Neural progenitor cell (in vitro differentiated cells): ENCODE results near the gene C13orf42. TPM values are rescaled to one million over a fixed set of nuclear protein-coding genes. Genes with fewer than 3 reads are reported as not detected.
A peak's percentile ranks its signal among the peaks of the same experiment; 100 is the strongest.

Experiments
- DNase-seq: peaks from one replicate; pipeline ENCODE4 v3.0.0-alpha.2; 2016; ENCODE audit warnings: low spot score
- H2AFZ ChIP-seq: fragments of 200-600 bp; sonication (generic); replicated peaks from 2 replicates; pipeline ENCODE4 v1.6.1; 2016; ENCODE audit warnings: antibody characterized with exemption
- H3F3A ChIP-seq: fragments of 200-600 bp; sonication (generic); 2 replicates; pipeline ENCODE4 v1.6.1; 2016; ENCODE audit warnings: antibody characterized with exemption, low read depth
- H3K27ac ChIP-seq: fragments of 200-600 bp; sonication (generic); 2 replicates; pipeline ENCODE4 v1.5.1; 2016; ENCODE audit warnings: mild to moderate bottlenecking
- H3K27me3 ChIP-seq: fragments of 200-600 bp; sonication (generic); 2 replicates; pipeline ENCODE4 v1.6.1; 2016; ENCODE audit warnings: mild to moderate bottlenecking, moderate library complexity
- H3K36me3 ChIP-seq: fragments of 200-600 bp; sonication (generic); 2 replicates; pipeline ENCODE4 v1.5.1; 2016
- H3K4me1 ChIP-seq: fragments of 200-600 bp; sonication (generic); 2 replicates; pipeline ENCODE4 v1.6.1; 2016; ENCODE audit warnings: mixed run types
- H3K4me2 ChIP-seq: fragments of 200-600 bp; sonication (generic); 2 replicates; pipeline ENCODE4 v1.6.1; 2016
- H3K4me3 ChIP-seq: fragments of 200-600 bp; sonication (generic); 2 replicates; pipeline ENCODE4 v1.5.1; 2016
- H3K79me2 ChIP-seq: fragments of 200-600 bp; sonication (generic); 2 replicates; pipeline ENCODE4 v1.6.1; 2016; ENCODE audit warnings: low read depth
- H3K9ac ChIP-seq: fragments of 200-600 bp; sonication (generic); 2 replicates; pipeline ENCODE4 v1.6.1; 2016
- H3K9me3 ChIP-seq: fragments of 200-600 bp; sonication (generic); 2 replicates; pipeline ENCODE4 v1.5.1; 2016; ENCODE audit warnings: low read depth
- H4K20me1 ChIP-seq: fragments of 200-600 bp; sonication (generic); 2 replicates; pipeline ENCODE4 v1.6.1; 2016; ENCODE audit warnings: low read depth
- H3K27ac Mint-ChIP-seq: 3 replicates; pipeline ENCODE4 v1.8.0; 2021; ENCODE audit warnings: mixed read lengths
- H3K27me3 Mint-ChIP-seq: 2 replicates; pipeline ENCODE4 v1.8.0; 2022; ENCODE audit warnings: low read depth, mild to moderate bottlenecking, inconsistent platforms, moderate library complexity, mixed read lengths; ENCODE audit not compliant: insufficient read depth
- H3K36me3 Mint-ChIP-seq: 3 replicates; pipeline ENCODE4 v1.8.0; 2021; ENCODE audit warnings: mixed read lengths
- H3K4me1 Mint-ChIP-seq: 3 replicates; pipeline ENCODE4 v1.8.0; 2021; ENCODE audit warnings: mixed read lengths
- H3K4me3 Mint-ChIP-seq: 3 replicates; pipeline ENCODE4 v1.8.0; 2021; ENCODE audit warnings: mild to moderate bottlenecking, moderate library complexity, mixed read lengths
- H3K9me3 Mint-ChIP-seq: 3 replicates; pipeline ENCODE4 v1.8.0; 2020; ENCODE audit warnings: mixed read lengths
- EZH2 ChIP-seq: fragments of 200-600 bp; sonication (generic); IDR thresholded peaks from 2 replicates; pipeline ENCODE4 v1.6.1; 2017; ENCODE audit warnings: antibody characterized with exemption, mild to moderate bottlenecking, moderate library complexity
- EZH2phosphoT487 ChIP-seq: fragments of 200-600 bp; sonication (generic); IDR thresholded peaks from 2 replicates; pipeline ENCODE4 v1.6.1; 2017; ENCODE audit warnings: antibody characterized with exemption
- total RNA-seq: library from RNA; depleted of rRNA; stranded (reverse); fragments of >200 nt; gene quantifications from 2 replicates; pipeline ENCODE4 v1.2.3, GENCODE V29; 2015; ENCODE audit warnings: low replicate concordance
- TF ChIP-seq, protein P1 (sequence below): fragments of 200-600 bp; sonication (generic); IDR thresholded peaks from 2 replicates; pipeline ENCODE4 v1.5.1; 2017; ENCODE audit warnings: antibody characterized with exemption, mild to moderate bottlenecking

The C13orf42 gene
- total RNA-seq, 1 donor from 2014 or later, result 0.65 TPM

DNA sequence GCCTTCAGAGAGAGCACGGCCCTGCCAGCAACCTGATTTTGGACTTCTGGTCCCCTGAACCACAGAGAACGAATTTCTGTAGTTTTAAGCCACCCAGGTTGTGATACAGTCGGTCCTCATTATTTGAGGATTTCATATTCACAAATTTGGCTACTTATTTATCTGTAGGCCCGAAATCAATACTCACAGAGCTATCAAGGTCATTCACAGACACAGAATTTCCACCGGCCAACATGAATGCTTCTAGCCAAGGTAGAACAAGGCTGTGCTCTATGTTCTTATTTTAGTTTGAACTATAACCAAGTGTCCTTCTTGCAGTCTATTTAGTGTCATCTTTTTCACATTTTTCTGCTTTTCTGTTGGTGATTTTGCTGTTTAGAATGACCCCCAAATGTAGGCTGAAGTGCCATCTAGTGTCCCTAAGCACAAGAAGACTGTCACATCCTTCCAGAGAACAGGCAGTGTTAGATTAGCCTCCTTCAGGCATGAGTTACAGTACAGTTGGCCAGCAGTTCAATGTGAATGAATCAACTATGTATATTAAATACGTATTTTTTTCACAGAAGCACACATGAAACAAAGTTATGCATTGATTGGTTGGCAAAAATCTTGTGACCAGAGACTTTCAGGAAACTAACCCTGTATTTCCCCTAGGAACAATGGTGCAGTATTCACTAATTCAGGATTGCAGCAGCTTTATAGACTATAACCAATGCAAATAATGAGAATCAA, 63.5 kb downstream of the C13orf42 start:
- no peaks in the 10 kb centered on the region for H3K36me3 Mint-ChIP-seq
- H3F3A ChIP-seq, result no peaks in the 10 kb centered on the region
- no peaks in the 10 kb centered on the region for H4K20me1 ChIP-seq
- no peak overlapping the region for H3K9ac ChIP-seq
- no peaks in the 10 kb centered on the region for H3K9me3 ChIP-seq
- no peaks in the 10 kb centered on the region for H3K27me3 ChIP-seq
- no peak overlapping the region for H3K4me2 ChIP-seq
- no peak overlapping the region for H3K4me3 ChIP-seq
- peaks cover 3% of the 10 kb centered on the region for H3K4me1 ChIP-seq
- no peak overlapping the region for H2AFZ ChIP-seq
- no peak overlapping the region for H3K27ac ChIP-seq
- H3K4me3 Mint-ChIP-seq, result no peak overlapping the region
- DNase-seq, result no peak
- H3K27ac Mint-ChIP-seq, result no peak overlapping the region
- H3K36me3 ChIP-seq, result no peaks in the 10 kb centered on the region
- no peaks in the 10 kb centered on the region for H3K79me2 ChIP-seq
- peaks cover 13% of the 10 kb centered on the region for H3K4me1 Mint-ChIP-seq
- peaks cover 2% of the 10 kb centered on the region for H3K9me3 Mint-ChIP-seq
- TF ChIP-seq EZH2, result no peak
- TF ChIP-seq, protein P1, sequence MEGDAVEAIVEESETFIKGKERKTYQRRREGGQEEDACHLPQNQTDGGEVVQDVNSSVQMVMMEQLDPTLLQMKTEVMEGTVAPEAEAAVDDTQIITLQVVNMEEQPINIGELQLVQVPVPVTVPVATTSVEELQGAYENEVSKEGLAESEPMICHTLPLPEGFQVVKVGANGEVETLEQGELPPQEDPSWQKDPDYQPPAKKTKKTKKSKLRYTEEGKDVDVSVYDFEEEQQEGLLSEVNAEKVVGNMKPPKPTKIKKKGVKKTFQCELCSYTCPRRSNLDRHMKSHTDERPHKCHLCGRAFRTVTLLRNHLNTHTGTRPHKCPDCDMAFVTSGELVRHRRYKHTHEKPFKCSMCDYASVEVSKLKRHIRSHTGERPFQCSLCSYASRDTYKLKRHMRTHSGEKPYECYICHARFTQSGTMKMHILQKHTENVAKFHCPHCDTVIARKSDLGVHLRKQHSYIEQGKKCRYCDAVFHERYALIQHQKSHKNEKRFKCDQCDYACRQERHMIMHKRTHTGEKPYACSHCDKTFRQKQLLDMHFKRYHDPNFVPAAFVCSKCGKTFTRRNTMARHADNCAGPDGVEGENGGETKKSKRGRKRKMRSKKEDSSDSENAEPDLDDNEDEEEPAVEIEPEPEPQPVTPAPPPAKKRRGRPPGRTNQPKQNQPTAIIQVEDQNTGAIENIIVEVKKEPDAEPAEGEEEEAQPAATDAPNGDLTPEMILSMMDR, result no peak
- peaks cover 2% of the 10 kb centered on the region for H3K27me3 Mint-ChIP-seq

DNA sequence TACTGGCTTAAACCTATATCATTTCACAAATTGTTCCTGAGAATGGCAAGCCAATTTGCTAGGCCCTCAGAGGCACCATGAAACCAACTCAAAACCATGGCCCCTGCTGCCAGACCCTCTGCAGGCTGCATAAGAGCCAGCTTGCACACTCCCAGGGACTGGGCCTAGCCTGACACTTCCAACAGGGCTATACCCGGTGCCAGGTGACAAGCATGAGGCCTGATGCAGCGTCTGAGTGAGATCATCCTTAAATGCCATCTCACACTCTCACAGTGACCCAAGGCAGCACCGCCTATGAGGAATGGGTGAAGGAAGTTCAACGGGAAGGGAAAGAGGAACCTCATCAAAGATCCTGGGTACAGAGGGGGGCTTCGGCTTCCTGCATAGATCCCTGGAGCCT, 65.6 kb downstream of the C13orf42 start:
- Mint-ChIP-seq H3K27ac (no peak overlapping the region), H3K4me1 (peaks cover 13% of the 10 kb centered on the region), H3K4me3 (no peak overlapping the region), H3K27me3 (peaks cover 2% of the 10 kb centered on the region), H3K36me3 (no peaks in the 10 kb centered on the region), H3K9me3 (peaks cover 2% of the 10 kb centered on the region)
- Histone ChIP-seq H4K20me1 (no peaks in the 10 kb centered on the region), H3K4me3 (no peak overlapping the region), H3K27me3 (no peaks in the 10 kb centered on the region), H3K27ac (no peak overlapping the region), H3K4me1 (peaks cover 3% of the 10 kb centered on the region), H3F3A (no peaks in the 10 kb centered on the region), H3K4me2 (no peak overlapping the region), H3K79me2 (no peaks in the 10 kb centered on the region), H3K9me3 (no peaks in the 10 kb centered on the region), H3K9ac (no peak overlapping the region), H3K36me3 (no peaks in the 10 kb centered on the region), H2AFZ (no peak overlapping the region)
- no peak for TF ChIP-seq EZH2
- TF ChIP-seq, protein P1, result no peak
- no peak for TF ChIP-seq EZH2phosphoT487
- no peak for DNase-seq

DNA sequence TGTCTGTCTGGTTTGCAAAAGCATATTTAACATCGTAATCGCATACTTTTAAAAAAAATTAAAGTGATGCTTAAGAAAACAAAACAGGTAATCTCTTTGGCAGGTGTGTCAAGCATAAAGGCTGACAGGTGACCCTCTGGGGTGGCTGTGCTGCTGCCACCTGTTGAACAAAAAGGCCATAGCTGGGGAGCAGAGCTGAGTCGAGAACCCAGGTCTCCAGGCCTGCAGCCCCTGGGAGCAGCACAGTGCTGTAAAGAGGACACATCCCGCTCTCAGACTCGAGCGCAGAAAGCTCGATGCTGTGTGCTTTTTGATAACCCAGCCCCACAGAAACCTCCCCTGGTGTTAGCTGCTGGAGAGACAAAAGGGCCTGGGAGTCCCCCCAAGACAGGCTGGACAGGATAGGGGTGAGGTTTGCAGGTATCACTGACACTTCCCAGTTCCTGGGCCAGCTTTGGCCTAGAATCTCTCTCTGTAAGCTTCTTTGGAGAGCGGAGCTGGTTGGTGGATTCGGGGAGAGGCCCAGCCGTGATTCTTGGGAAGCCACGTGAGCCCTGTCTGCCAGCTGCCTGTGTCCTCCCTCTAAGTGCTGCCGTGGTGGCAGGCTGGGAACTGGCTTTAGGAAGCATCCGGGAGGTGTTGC, 66.9 kb downstream of the C13orf42 start:
- DNase-seq, result no peak
- no peaks in the 10 kb centered on the region for H3K36me3 Mint-ChIP-seq
- Histone ChIP-seq H3K9ac (no peak overlapping the region), H3K27me3 (no peaks in the 10 kb centered on the region), H4K20me1 (no peaks in the 10 kb centered on the region), H3K79me2 (no peaks in the 10 kb centered on the region), H3K27ac (no peak overlapping the region), H3K36me3 (no peaks in the 10 kb centered on the region), H3K4me1 (no peaks in the 10 kb centered on the region), H3K9me3 (no peaks in the 10 kb centered on the region), H3F3A (no peaks in the 10 kb centered on the region), H2AFZ (peak overlapping the region; percentile 10), H3K4me2 (no peak overlapping the region), H3K4me3 (no peak overlapping the region)
- no peak overlapping the region for H3K4me3 Mint-ChIP-seq
- H3K4me1 Mint-ChIP-seq, result peaks cover 9% of the 10 kb centered on the region
- H3K9me3 Mint-ChIP-seq, result peaks cover 2% of the 10 kb centered on the region
- TF ChIP-seq, protein P1, result no peak
- TF ChIP-seq EZH2, result no peak
- H3K27ac Mint-ChIP-seq, result no peak overlapping the region
- H3K27me3 Mint-ChIP-seq, result peaks cover 2% of the 10 kb centered on the region
